ENCODE data around the gene ZNF660.

DNA sequence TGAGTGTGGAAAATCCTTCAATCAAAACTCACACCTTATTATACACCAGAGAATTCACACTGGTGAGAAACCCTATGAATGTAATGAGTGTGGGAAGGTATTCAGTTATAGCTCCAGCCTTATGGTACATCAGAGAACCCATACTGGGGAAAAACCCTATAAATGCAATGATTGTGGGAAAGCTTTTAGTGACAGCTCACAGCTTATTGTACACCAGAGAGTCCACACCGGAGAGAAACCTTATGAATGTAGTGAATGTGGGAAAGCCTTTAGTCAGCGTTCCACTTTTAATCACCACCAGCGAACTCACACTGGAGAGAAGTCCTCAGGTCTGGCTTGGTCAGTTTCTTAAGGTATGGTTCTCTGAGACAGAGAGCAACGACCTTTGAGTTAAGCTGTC lies 13.7 kb upstream of the ZNF660 start:
- TF ChIP-seq, protein P1, sequence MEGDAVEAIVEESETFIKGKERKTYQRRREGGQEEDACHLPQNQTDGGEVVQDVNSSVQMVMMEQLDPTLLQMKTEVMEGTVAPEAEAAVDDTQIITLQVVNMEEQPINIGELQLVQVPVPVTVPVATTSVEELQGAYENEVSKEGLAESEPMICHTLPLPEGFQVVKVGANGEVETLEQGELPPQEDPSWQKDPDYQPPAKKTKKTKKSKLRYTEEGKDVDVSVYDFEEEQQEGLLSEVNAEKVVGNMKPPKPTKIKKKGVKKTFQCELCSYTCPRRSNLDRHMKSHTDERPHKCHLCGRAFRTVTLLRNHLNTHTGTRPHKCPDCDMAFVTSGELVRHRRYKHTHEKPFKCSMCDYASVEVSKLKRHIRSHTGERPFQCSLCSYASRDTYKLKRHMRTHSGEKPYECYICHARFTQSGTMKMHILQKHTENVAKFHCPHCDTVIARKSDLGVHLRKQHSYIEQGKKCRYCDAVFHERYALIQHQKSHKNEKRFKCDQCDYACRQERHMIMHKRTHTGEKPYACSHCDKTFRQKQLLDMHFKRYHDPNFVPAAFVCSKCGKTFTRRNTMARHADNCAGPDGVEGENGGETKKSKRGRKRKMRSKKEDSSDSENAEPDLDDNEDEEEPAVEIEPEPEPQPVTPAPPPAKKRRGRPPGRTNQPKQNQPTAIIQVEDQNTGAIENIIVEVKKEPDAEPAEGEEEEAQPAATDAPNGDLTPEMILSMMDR (IDR thresholded peaks at IDR 0.05; ENCODE audit: insufficient read depth, low read length, poor library complexity, severe bottlenecking) = no peak
- TF ChIP-seq EZH2phosphoT487 (conservative IDR thresholded peaks at IDR 0.05; ENCODE audit: low read length) = no peak

Data from SU-DHL-6 (cell line).